Panc1 (cell line): ENCODE measurements around the gene LAMC2.

ENCODE experiments used
- CTCF ChIP-seq: fragments of 450-650 bp; IDR thresholded peaks from 2 replicates; pipeline ENCODE4 v1.5.1; 2017; ENCODE audit warnings: mild to moderate bottlenecking
- POLR2AphosphoS5 ChIP-seq: IDR thresholded peaks from 2 replicates; pipeline ENCODE4 v1.6.1; 2012; ENCODE audit warnings: mild to moderate bottlenecking, low read depth, low read length, moderate library complexity

- TF ChIP-seq CTCF (no peak), POLR2AphosphoS5 (no peak)
These were observed 86.4 kb downstream of the LAMC2 start for GRCh38 chr1:183272390-183272848.
